Fibroblast of lung (primary cell): Measurements from ENCODE around the gene ATP10A.
"Not testable (repeated sequence)": the region's sequence is repeated elsewhere in the genome, so short reads cannot be mapped to it uniquely, and the experiment has no call there.

Experiments used
- CTCF ChIP-seq, 2 donors: IDR thresholded peaks in 1 of 2; conservative IDR thresholded peaks in 1 of 2; 1 replicate in 1 of 2; 2 replicates in 1 of 2; pipeline ENCODE4 v1.5.1; 2011 to 2012; ENCODE audit warnings: low read length in 2 of 2, control low read depth in 1 of 2, inconsistent platforms in 1 of 2, low read depth in 1 of 2, mild to moderate bottlenecking in 1 of 2
- EZH2 ChIP-seq: IDR thresholded peaks from 2 replicates; pipeline ENCODE4 v1.5.1; 2012; ENCODE audit warnings: low read length, control low read depth, mild to moderate bottlenecking; ENCODE audit errors: missing control alignments

GRCh38 chr15:25758612-25759011 lies 104.5 kb downstream of the ATP10A start:
- not testable (repeated sequence) for TF ChIP-seq CTCF (conservative IDR thresholded peaks at IDR 0.05 in 1 of 2, IDR thresholded peaks at IDR 0.05 in 1 of 2; ENCODE audit: low read depth in 1 of 2, low read length in 2 of 2); EZH2
